EH (cell line): ENCODE results near the gene IGF2BP1.
"Not testable (repeated sequence)": the region's sequence is repeated elsewhere in the genome, so short reads cannot be mapped to it uniquely, and the experiment has no call there.

Source experiments
- DNase-seq: peaks from one replicate; pipeline ENCODE4 v3.0.0-alpha.2; 2015; ENCODE audit warnings: low read depth

The IGF2BP1 gene

GRCh38 chr17:49020609-49021008, 23.4 kb downstream of the IGF2BP1 start:
- DNase-seq: no peak

GRCh38 chr17:49021095-49021767, 24.0 kb downstream of the IGF2BP1 start:
- peak; percentile 73 for DNase-seq

- DNase-seq: no peak
These were observed 24.6 kb downstream of the IGF2BP1 start for GRCh38 chr17:49021768-49022103.

- DNase-seq: peak; percentile 79
These were observed 25.3 kb downstream of the IGF2BP1 start for GRCh38 chr17:49022391-49022941.

- no peak for DNase-seq
These were observed 27.3 kb downstream of the IGF2BP1 start for GRCh38 chr17:49024523-49024922.

- not testable (repeated sequence) for DNase-seq
These were observed 29.3 kb downstream of the IGF2BP1 start for GRCh38 chr17:49026447-49026846.

GRCh38 chr17:49028271-49028670, 31.1 kb downstream of the IGF2BP1 start:
- no peak for DNase-seq

- DNase-seq: peak; percentile 51
These were observed 32.6 kb downstream of the IGF2BP1 start for GRCh38 chr17:49029801-49030200.

GRCh38 chr17:49031965-49032928, 35.1 kb downstream of the IGF2BP1 start:
- DNase-seq: peak; percentile 85

- peak; percentile 49 for DNase-seq
These were observed 38.5 kb downstream of the IGF2BP1 start for GRCh38 chr17:49035470-49036269.

GRCh38 chr17:49036270-49036626, 39.1 kb downstream of the IGF2BP1 start:
- no peak for DNase-seq

GRCh38 chr17:49038138-49038537, 41.0 kb downstream of the IGF2BP1 start:
- no peak for DNase-seq

- no peak for DNase-seq
These were observed 41.4 kb downstream of the IGF2BP1 start for GRCh38 chr17:49038544-49038943.

- not testable (repeated sequence) for DNase-seq
These were observed 42.3 kb downstream of the IGF2BP1 start for GRCh38 chr17:49039518-49039917.

- DNase-seq: no peak
These were observed 44.3 kb downstream of the IGF2BP1 start for GRCh38 chr17:49041527-49041926.

- DNase-seq: peak; percentile 71
These were observed 48.2 kb downstream of the IGF2BP1 start for GRCh38 chr17:49045376-49045775.

GRCh38 chr17:49046912-49047311, 49.7 kb downstream of the IGF2BP1 start:
- no peak for DNase-seq

- DNase-seq: no peak
These were observed 52.1 kb downstream of the IGF2BP1 start for GRCh38 chr17:49049265-49049664.

- no peak for DNase-seq
These were observed 53.4 kb downstream of the IGF2BP1 start for GRCh38 chr17:49050611-49051010.

- DNase-seq: no peak
These were observed 54.1 kb downstream of the IGF2BP1 start for GRCh38 chr17:49051269-49051668.

- DNase-seq: no peak
These were observed 56.1 kb downstream of the IGF2BP1 start for GRCh38 chr17:49053171-49053829.
